Activated T-helper 1 cell treated with anti-CD3 and anti-CD28 coated beads, Interleukin-12 subunit alpha, Interleukin-12 subunit beta, Interleukin-2, Interleukin-4 antibody, amounts not matched to agents 30 ng/mL and 10 ng/mL and 1 ng/mL, durations not matched to agents 14 hours and 24 hours and 36 hours (primary cell): ENCODE data around the gene IL32. TPM values are rescaled to one million over a fixed set of nuclear protein-coding genes. Genes with fewer than 3 reads are reported as not detected.
A peak's percentile ranks its signal among the peaks of the same experiment; 100 is the strongest.

Experiments used
- DNase-seq: peaks from one replicate; pipeline ENCODE4 v3.0.0; 2021; ENCODE audit warnings: low spot score
- H3K27ac Mint-ChIP-seq: one replicate; pipeline ENCODE4 v1.8.0; 2021; ENCODE audit warnings: mild to moderate bottlenecking, mixed read lengths
- H3K27me3 Mint-ChIP-seq: one replicate; pipeline ENCODE4 v1.8.0; 2022; ENCODE audit warnings: mild to moderate bottlenecking, moderate library complexity, mixed read lengths; ENCODE audit not compliant: insufficient read depth
- H3K36me3 Mint-ChIP-seq: one replicate; pipeline ENCODE4 v1.8.0; 2021; ENCODE audit warnings: low read depth, mixed read lengths
- H3K4me1 Mint-ChIP-seq: one replicate; pipeline ENCODE4 v1.8.0; 2021; ENCODE audit warnings: low read depth, mixed read lengths
- H3K4me3 Mint-ChIP-seq: one replicate; pipeline ENCODE4 v1.8.0; 2021; ENCODE audit warnings: mild to moderate bottlenecking, moderate library complexity, mixed read lengths
- H3K9me3 Mint-ChIP-seq: one replicate; pipeline ENCODE4 v1.8.0; 2021; ENCODE audit warnings: mixed read lengths
- intact Hi-C: fragments of 100-400 bp; cut with micrococcal nuclease; formaldehyde crosslinking; loops from one replicate; pipeline ENCODE4 v1.15.1; 2024
- total RNA-seq: library from RNA; stranded (reverse); gene quantifications from 2 replicates; pipeline ENCODE4 v1.2.3, GENCODE V29; 2022

The IL32 gene
- total RNA-seq, 1 donor from 2014 or later: 993 TPM

- peak overlapping the region; percentile 72 for H3K4me3 Mint-ChIP-seq
- intact Hi-C loops: loop anchor here (1.0 kb wide), 1 partner anchor 10 kb away; no protein-coding TSS in a partner anchor
- no peak for DNase-seq
- no peaks in the 10 kb centered on the region for H3K9me3 Mint-ChIP-seq
- H3K36me3 Mint-ChIP-seq: peaks cover 4% of the 10 kb centered on the region
- no peaks in the 10 kb centered on the region for H3K27me3 Mint-ChIP-seq
- H3K4me1 Mint-ChIP-seq: peaks cover 47% of the 10 kb centered on the region
- peak overlapping the region; percentile 73 for H3K27ac Mint-ChIP-seq
Measured at GRCh38 chr16:3086596-3087242, 21.3 kb downstream of the IL32 start.

- intact Hi-C loops: loop anchor here (1.0 kb wide), 1 partner anchor 9 kb away; no protein-coding TSS in a partner anchor
- Mint-ChIP-seq H3K9me3 (no peaks in the 10 kb centered on the region), H3K27ac (peak overlapping the region; percentile 73), H3K27me3 (no peaks in the 10 kb centered on the region), H3K36me3 (peaks cover 4% of the 10 kb centered on the region), H3K4me3 (peak overlapping the region; percentile 72), H3K4me1 (peaks cover 47% of the 10 kb centered on the region)
- no peak for DNase-seq
Measured at GRCh38 chr16:3087243-3088235, 22.1 kb downstream of the IL32 start.

GRCh38 chr16:3088450-3088849, 23.0 kb downstream of the IL32 start:
- Mint-ChIP-seq H3K9me3 (no peaks in the 10 kb centered on the region), H3K4me3 (peak overlapping the region; percentile 39), H3K27ac (peak overlapping the region; percentile 25)

GRCh38 chr16:3088925-3089716, 23.7 kb downstream of the IL32 start:
- H3K27ac Mint-ChIP-seq: no peak overlapping the region
- no peaks in the 10 kb centered on the region for H3K9me3 Mint-ChIP-seq
- intact Hi-C loops: no loop called here
- H3K27me3 Mint-ChIP-seq: no peaks in the 10 kb centered on the region
- H3K4me3 Mint-ChIP-seq: no peak overlapping the region
- H3K4me1 Mint-ChIP-seq: peaks cover 44% of the 10 kb centered on the region
- no peaks in the 10 kb centered on the region for H3K36me3 Mint-ChIP-seq
- DNase-seq: no peak

More at GRCh38 chr16:3088450-3088849, 23.0 kb downstream of the IL32 start:
- Mint-ChIP-seq H3K4me1 (peaks cover 47% of the 10 kb centered on the region), H3K27me3 (no peaks in the 10 kb centered on the region), H3K36me3 (peaks cover 2% of the 10 kb centered on the region)
- intact Hi-C loops: no loop called here
- DNase-seq: no peak

GRCh38 chr16:3089717-3090592, 24.5 kb downstream of the IL32 start:
- Mint-ChIP-seq H3K27ac (no peak overlapping the region), H3K36me3 (no peaks in the 10 kb centered on the region)
- intact Hi-C loops: no loop called here

GRCh38 chr16:3091551-3091950, 26.1 kb downstream of the IL32 start:
- Mint-ChIP-seq H3K4me3 (no peak overlapping the region), H3K27me3 (no peaks in the 10 kb centered on the region), H3K36me3 (no peaks in the 10 kb centered on the region), H3K4me1 (peaks cover 39% of the 10 kb centered on the region), H3K9me3 (no peaks in the 10 kb centered on the region), H3K27ac (peak overlapping the region; percentile 50)
- intact Hi-C loops: no loop called here
- no peak for DNase-seq

More at GRCh38 chr16:3089717-3090592, 24.5 kb downstream of the IL32 start:
- Mint-ChIP-seq H3K9me3 (no peaks in the 10 kb centered on the region), H3K4me3 (no peak overlapping the region), H3K27me3 (no peaks in the 10 kb centered on the region), H3K4me1 (peaks cover 43% of the 10 kb centered on the region)
- DNase-seq: no peak

- no peaks in the 10 kb centered on the region for H3K27me3 Mint-ChIP-seq
- no peaks in the 10 kb centered on the region for H3K36me3 Mint-ChIP-seq
- intact Hi-C loops: no loop called here
- no peak overlapping the region for H3K4me3 Mint-ChIP-seq
- no peak overlapping the region for H3K27ac Mint-ChIP-seq
- H3K4me1 Mint-ChIP-seq: peaks cover 37% of the 10 kb centered on the region
- no peak for DNase-seq
- no peaks in the 10 kb centered on the region for H3K9me3 Mint-ChIP-seq
Measured at GRCh38 chr16:3092501-3092941, 27.1 kb downstream of the IL32 start.

- peak overlapping the region; percentile 67 for H3K27ac Mint-ChIP-seq
- no peaks in the 10 kb centered on the region for H3K27me3 Mint-ChIP-seq
Measured at GRCh38 chr16:3094289-3095027, 29.0 kb downstream of the IL32 start.

GRCh38 chr16:3095869-3096268, 30.4 kb downstream of the IL32 start:
- Mint-ChIP-seq H3K9me3 (no peaks in the 10 kb centered on the region), H3K27me3 (no peaks in the 10 kb centered on the region), H3K4me3 (peak overlapping the region; percentile 39), H3K36me3 (no peaks in the 10 kb centered on the region), H3K27ac (no peak overlapping the region), H3K4me1 (peaks cover 33% of the 10 kb centered on the region)
- peak; percentile 57 for DNase-seq
- intact Hi-C loops: loop anchor here (1.0 kb wide), 3 partner anchors 9 to 37 kb away; no protein-coding TSS in a partner anchor

More at GRCh38 chr16:3094289-3095027, 29.0 kb downstream of the IL32 start:
- intact Hi-C loops: loop anchor here (1.0 kb wide), 2 partner anchors 35 to 72 kb away; no protein-coding TSS in a partner anchor
- Mint-ChIP-seq H3K9me3 (no peaks in the 10 kb centered on the region), H3K4me1 (peaks cover 25% of the 10 kb centered on the region), H3K4me3 (peak overlapping the region; percentile 1), H3K36me3 (no peaks in the 10 kb centered on the region)
- no peak for DNase-seq

GRCh38 chr16:3096362-3096761, 30.9 kb downstream of the IL32 start:
- Mint-ChIP-seq H3K27me3 (no peaks in the 10 kb centered on the region), H3K27ac (no peak overlapping the region), H3K4me1 (peaks cover 33% of the 10 kb centered on the region), H3K36me3 (no peaks in the 10 kb centered on the region), H3K9me3 (no peaks in the 10 kb centered on the region), H3K4me3 (no peak overlapping the region)
- DNase-seq: no peak
- intact Hi-C loops: loop anchor here (1.0 kb wide), 3 partner anchors 9 to 37 kb away; no protein-coding TSS in a partner anchor

GRCh38 chr16:3097266-3097665, 31.8 kb downstream of the IL32 start:
- Mint-ChIP-seq H3K9me3 (no peaks in the 10 kb centered on the region), H3K27me3 (no peaks in the 10 kb centered on the region), H3K27ac (no peak overlapping the region), H3K4me3 (no peak overlapping the region), H3K36me3 (no peaks in the 10 kb centered on the region), H3K4me1 (peaks cover 38% of the 10 kb centered on the region)
- intact Hi-C loops: no loop called here
- DNase-seq: no peak
